ENCODE results near the gene IRX1. TPM values are rescaled to one million over a fixed set of nuclear protein-coding genes. Genes with fewer than 3 reads are reported as not detected.
A peak's percentile ranks its signal among the peaks of the same experiment; 100 is the strongest.

IRX1 gene
- total and polyA plus RNA-seq, 7 experiments from 2014 or later = not detected

- Histone ChIP-seq H3K27ac (ENCODE audit: low read depth, low read length) (no peak overlapping the region), H3K36me3 (ENCODE audit: control insufficient read depth in 2 of 3, insufficient read depth in 3 of 3, low read length in 3 of 3) (no peaks in the 10 kb centered on the region), H3K27me3 (ENCODE audit: control insufficient read depth in 2 of 2, insufficient read depth in 2 of 2, low read length in 2 of 2) (no peaks in the 10 kb centered on the region), H3K9me3 (ENCODE audit: control insufficient read depth in 2 of 3, low read length in 3 of 3) (no peaks in the 10 kb centered on the region), H3K4me1 (ENCODE audit: control insufficient read depth in 2 of 2, insufficient read depth in 2 of 2, low read length in 2 of 2) (no peaks in the 10 kb centered on the region), H3K4me3 (ENCODE audit: low read length) (no peak overlapping the region)
- intact Hi-C loops (cut with micrococcal nuclease) = loop anchor here in 1 of 2 donors (5.0 kb wide), 1 partner anchor 833 kb away; no protein-coding TSS in a partner anchor
- POLR2A ChIA-PET = no interaction called here
- H3K4me1 Mint-ChIP-seq = peaks cover 0 to 13% (median 4%) of the 10 kb centered on the region in 7 donors
- peaks cover 0 to 23% (median 3%) of the 10 kb centered on the region in 11 donors for H3K9me3 Mint-ChIP-seq
- ATAC-seq (no peak), DNase-seq (no peak)
- H3K36me3 Mint-ChIP-seq = peaks cover 0 to 4% (median 0%) of the 10 kb centered on the region in 5 donors
- CTCF ChIA-PET = no interaction called here
- peaks cover 49 to 71% (median 58%) of the 10 kb centered on the region in 5 donors for H3K27me3 Mint-ChIP-seq
- peak overlapping the region in 1 of 10 donors; percentile 5 for H3K4me3 Mint-ChIP-seq
- H3K27ac Mint-ChIP-seq = no peak overlapping the region
Measured at GRCh38 chr5:3590161-3590966, 5.3 kb upstream of the IRX1 start.

DNA sequence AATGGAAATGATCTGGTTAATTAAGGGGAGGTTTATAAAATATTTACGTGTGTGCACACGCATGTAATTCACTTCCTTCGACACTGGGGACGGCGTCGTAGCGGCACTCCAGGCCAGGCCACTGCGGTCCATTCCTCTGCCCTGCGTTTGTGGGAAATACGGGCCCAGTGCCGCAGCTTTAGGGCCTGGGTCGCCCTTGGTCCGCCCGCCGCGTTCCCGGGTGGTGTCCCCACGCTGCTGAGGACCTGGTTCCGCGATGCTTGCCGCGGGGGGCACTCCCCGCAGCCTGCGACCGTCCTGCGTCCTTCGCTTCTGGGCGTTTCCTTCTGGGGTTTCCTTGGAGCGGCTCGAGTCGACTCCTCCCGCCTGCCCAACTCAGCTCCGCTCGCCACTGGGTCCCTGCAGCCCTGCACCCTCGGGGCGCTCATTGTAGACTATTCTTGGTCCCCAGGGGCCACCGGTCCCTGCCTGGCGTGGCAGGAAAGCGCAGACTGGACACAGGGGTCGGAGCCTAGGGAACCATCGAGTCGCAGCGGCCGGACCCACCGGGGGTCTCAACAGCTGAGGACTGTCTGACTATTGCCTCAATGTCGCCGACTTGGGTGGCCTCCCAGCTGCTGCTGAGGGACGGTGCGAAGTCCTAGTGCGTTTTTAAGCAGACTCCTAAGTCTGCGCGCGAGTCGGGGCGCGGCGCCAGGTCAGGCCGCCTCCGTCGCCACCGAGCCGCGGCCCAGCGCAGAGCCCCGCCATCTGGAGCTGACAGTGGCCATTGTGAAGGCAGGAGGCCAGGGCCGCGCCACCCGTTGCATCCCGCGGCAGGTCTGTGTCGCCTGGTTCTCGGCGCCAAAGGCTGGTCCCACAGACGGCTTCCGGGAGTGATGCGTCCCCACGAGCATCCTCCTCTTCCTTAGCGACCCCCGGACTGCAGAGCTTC, 4.4 kb upstream of the IRX1 start:
- Histone ChIP-seq H3K27me3 (ENCODE audit: control insufficient read depth in 2 of 2, insufficient read depth in 2 of 2, low read length in 2 of 2) (no peaks in the 10 kb centered on the region), H3K4me3 (ENCODE audit: low read length) (no peak overlapping the region), H3K4me1 (ENCODE audit: control insufficient read depth in 2 of 2, insufficient read depth in 2 of 2, low read length in 2 of 2) (no peaks in the 10 kb centered on the region), H3K36me3 (ENCODE audit: control insufficient read depth in 2 of 3, insufficient read depth in 3 of 3, low read length in 3 of 3) (no peaks in the 10 kb centered on the region), H3K27ac (ENCODE audit: low read depth, low read length) (no peak overlapping the region), H3K9me3 (ENCODE audit: control insufficient read depth in 2 of 3, low read length in 3 of 3) (no peaks in the 10 kb centered on the region)
- H3K27ac Mint-ChIP-seq = no peak overlapping the region
- peaks cover 0 to 23% (median 2%) of the 10 kb centered on the region in 11 donors for H3K9me3 Mint-ChIP-seq
- ChIA-PET POLR2A (no interaction called here), CTCF (no interaction called here)
- DNase-seq (no peak), ATAC-seq (no peak)
- H3K4me3 Mint-ChIP-seq = peak overlapping the region in 1 of 10 donors; percentile 5
- peaks cover 50 to 71% (median 59%) of the 10 kb centered on the region in 5 donors for H3K27me3 Mint-ChIP-seq
- intact Hi-C loops (cut with micrococcal nuclease) = loop anchor here in 1 of 2 donors (5.0 kb wide), 1 partner anchor 834 kb away; no protein-coding TSS in a partner anchor
- peaks cover 0 to 13% (median 4%) of the 10 kb centered on the region in 7 donors for H3K4me1 Mint-ChIP-seq
- H3K36me3 Mint-ChIP-seq = peaks cover 0 to 4% (median 0%) of the 10 kb centered on the region in 5 donors

DNA sequence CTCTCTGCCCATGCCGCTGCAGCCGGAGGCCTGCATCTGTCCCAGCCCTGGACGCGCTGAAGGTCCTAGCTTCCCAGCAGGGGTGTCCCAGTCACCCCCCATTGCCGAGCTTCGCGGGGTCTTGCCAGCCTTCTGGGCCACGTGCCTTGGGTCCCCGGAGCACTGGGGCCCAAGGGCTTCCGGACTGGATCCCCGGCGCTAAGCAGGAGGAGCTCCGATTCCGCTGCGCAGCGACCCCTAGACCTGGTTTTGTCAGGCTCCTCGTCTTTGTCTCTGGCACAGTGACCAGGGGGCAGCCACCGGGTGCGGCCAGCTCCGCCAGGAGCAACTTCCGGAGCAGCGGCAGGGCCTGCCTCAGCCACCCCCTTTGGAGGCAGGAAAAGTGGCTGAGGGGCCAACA, 3.3 kb upstream of the IRX1 start:
- ChIA-PET CTCF (no interaction called here), POLR2A (no interaction called here)
- Histone ChIP-seq H3K9me3 (ENCODE audit: control insufficient read depth in 2 of 3, low read length in 3 of 3) (no peaks in the 10 kb centered on the region), H3K4me1 (ENCODE audit: control insufficient read depth in 2 of 2, insufficient read depth in 2 of 2, low read length in 2 of 2) (no peaks in the 10 kb centered on the region), H3K36me3 (ENCODE audit: control insufficient read depth in 2 of 3, insufficient read depth in 3 of 3, low read length in 3 of 3) (no peaks in the 10 kb centered on the region), H3K27me3 (ENCODE audit: control insufficient read depth in 2 of 2, insufficient read depth in 2 of 2, low read length in 2 of 2) (no peaks in the 10 kb centered on the region), H3K27ac (ENCODE audit: low read depth, low read length) (no peak overlapping the region), H3K4me3 (ENCODE audit: low read length) (no peak overlapping the region)
- intact Hi-C loops (cut with micrococcal nuclease) = loop anchor here in 1 of 2 donors (5.0 kb wide), 1 partner anchor 835 kb away; no protein-coding TSS in a partner anchor
- H3K27ac Mint-ChIP-seq = no peak overlapping the region
- ATAC-seq (no peak), DNase-seq (no peak)
- peaks cover 58 to 66% (median 61%) of the 10 kb centered on the region in 5 donors for H3K27me3 Mint-ChIP-seq
- peaks cover 0 to 4% (median 0%) of the 10 kb centered on the region in 5 donors for H3K36me3 Mint-ChIP-seq
- H3K9me3 Mint-ChIP-seq = peaks cover 0 to 18% (median 2%) of the 10 kb centered on the region in 11 donors
- peaks cover 0 to 17% (median 5%) of the 10 kb centered on the region in 7 donors for H3K4me1 Mint-ChIP-seq
- no peak overlapping the region for H3K4me3 Mint-ChIP-seq

GRCh38 chr5:3593771-3594509, 1.7 kb upstream of the IRX1 start:
- H3K36me3 ChIP-seq (ENCODE audit: control insufficient read depth in 2 of 3, insufficient read depth in 3 of 3, low read length in 3 of 3) = no peaks in the 10 kb centered on the region
- intact Hi-C loops (cut with micrococcal nuclease) = loop anchor here in 1 of 2 donors (5.0 kb wide), 1 partner anchor 837 kb away; no protein-coding TSS in a partner anchor
- Mint-ChIP-seq H3K36me3 (peaks cover 0 to 4% (median 0%) of the 10 kb centered on the region in 5 donors), H3K4me3 (peak overlapping the region in 5 of 10 donors; percentile 8 to 52 (median 20)), H3K4me1 (peaks cover 0 to 17% (median 8%) of the 10 kb centered on the region in 7 donors), H3K9me3 (peaks cover 0 to 22% (median 0%) of the 10 kb centered on the region in 11 donors), H3K27me3 (peaks cover 63 to 72% (median 67%) of the 10 kb centered on the region in 5 donors), H3K27ac (peak overlapping the region in 1 of 9 donors; percentile 71)
- DNase-seq (no peak), ATAC-seq (no peak)
- ChIA-PET POLR2A (no interaction called here), CTCF (interaction anchor here (0.6 kb wide), 1 partner anchor 20 kb away, joined by 6 read pairs; no protein-coding TSS in a partner anchor)
- no peak overlapping the region for H3K27ac ChIP-seq (ENCODE audit: low read depth, low read length)
- no peaks in the 10 kb centered on the region for H3K27me3 ChIP-seq (ENCODE audit: control insufficient read depth in 2 of 2, insufficient read depth in 2 of 2, low read length in 2 of 2)
- H3K4me3 ChIP-seq (ENCODE audit: low read length) = no peak overlapping the region
- H3K4me1 ChIP-seq (ENCODE audit: control insufficient read depth in 2 of 2, insufficient read depth in 2 of 2, low read length in 2 of 2) = no peaks in the 10 kb centered on the region
- no peaks in the 10 kb centered on the region for H3K9me3 ChIP-seq (ENCODE audit: control insufficient read depth in 2 of 3, low read length in 3 of 3)

GRCh38 chr5:3594510-3595005, 1.1 kb upstream of the IRX1 start:
- Histone ChIP-seq H3K27ac (ENCODE audit: low read depth, low read length) (no peak overlapping the region), H3K36me3 (ENCODE audit: control insufficient read depth in 2 of 3, insufficient read depth in 3 of 3, low read length in 3 of 3) (no peaks in the 10 kb centered on the region), H3K4me3 (ENCODE audit: low read length) (no peak overlapping the region), H3K9me3 (ENCODE audit: control insufficient read depth in 2 of 3, low read length in 3 of 3) (no peaks in the 10 kb centered on the region), H3K27me3 (ENCODE audit: control insufficient read depth in 2 of 2, insufficient read depth in 2 of 2, low read length in 2 of 2) (no peaks in the 10 kb centered on the region), H3K4me1 (ENCODE audit: control insufficient read depth in 2 of 2, insufficient read depth in 2 of 2, low read length in 2 of 2) (no peaks in the 10 kb centered on the region)
- Mint-ChIP-seq H3K27ac (peak overlapping the region in 1 of 9 donors; percentile 71), H3K27me3 (peaks cover 64 to 74% (median 68%) of the 10 kb centered on the region in 5 donors), H3K36me3 (peaks cover 0 to 9% (median 0%) of the 10 kb centered on the region in 5 donors), H3K4me3 (peak overlapping the region in 2 of 10 donors; percentile 8 to 23), H3K9me3 (peaks cover 0 to 18% (median 0%) of the 10 kb centered on the region in 11 donors), H3K4me1 (peaks cover 0 to 20% (median 8%) of the 10 kb centered on the region in 7 donors)
- ATAC-seq (no peak), DNase-seq (no peak)
- intact Hi-C loops (cut with micrococcal nuclease) = loop anchor here in 1 of 2 donors (5.0 kb wide), 1 partner anchor 837 kb away; no protein-coding TSS in a partner anchor
- ChIA-PET POLR2A (no interaction called here), CTCF (interaction anchor here (0.6 kb wide), 1 partner anchor 19 kb away, joined by 6 read pairs; no protein-coding TSS in a partner anchor)

Data from naive thymus-derived CD4-positive, alpha-beta T cell (primary cell).